SK-N-SH (cell line): ENCODE results near the gene PRICKLE2. TPM values are rescaled to one million over a fixed set of nuclear protein-coding genes. Genes with fewer than 3 reads are reported as not detected.

Experiments used
- CTCF ChIA-PET: fragments of 300-600, 350-600 bp; formaldehyde crosslinking; extraction: SDS; loops from one replicate; lab custom pipeline; 2021; lab: Yijun Ruan, JAX
- POLR2A ChIA-PET: fragments of 350-600 bp; sonication (Branson Sonifier 250); formaldehyde crosslinking; extraction: SDS; loops from one replicate; lab custom pipeline; 2020; ENCODE audit warnings: antibody characterized with exemption, inconsistent platforms; lab: Yijun Ruan, JAX
- DNase-seq: peaks from one replicate; pipeline ENCODE4 v3.0.0; 2012
- H2AFZ ChIP-seq: fragments of 200-600 bp; sonication (generic); 2 replicates; pipeline ENCODE4 v1.8.1; 2016; ENCODE audit warnings: antibody characterized with exemption, mild to moderate bottlenecking, low read depth
- H3F3A ChIP-seq: fragments of 200-600 bp; sonication (generic); replicated peaks from 2 replicates; pipeline ENCODE3; 2016; ENCODE audit warnings: antibody characterized with exemption, mild to moderate bottlenecking; ENCODE audit not compliant: insufficient read depth
- H3K27ac ChIP-seq, 2 experiments: fragments of 200-500 bp in 1 of 2; fragments of 200-600 bp in 1 of 2; sonication (Bioruptor generic) in 1 of 2; sonication (generic), shearing (Covaris generic) in 1 of 2; 2 replicates each; pipeline versions ENCODE4 v1.5.1 to v1.6.1; 2014 to 2016; ENCODE audit warnings: low read depth in 2 of 2, inconsistent platforms in 1 of 2, low read length in 1 of 2, mild to moderate bottlenecking in 1 of 2, mixed read lengths in 1 of 2
- H3K27me3 ChIP-seq: fragments of 200-600 bp; sonication (generic), shearing (Covaris generic); 2 replicates; pipeline ENCODE4 v1.6.1; 2016; ENCODE audit warnings: mixed run types; ENCODE audit not compliant: insufficient read depth
- H3K36me3 ChIP-seq, 2 experiments: fragments of 200-500 bp in 1 of 2; fragments of 200-600 bp in 1 of 2; sonication (Bioruptor generic) in 1 of 2; sonication (generic) in 1 of 2; replicated peaks in 1 of 2; 2 replicates each; pipeline versions ENCODE3 to v1.5.1; 2014 to 2016; ENCODE audit warnings: low read length in 1 of 2, mild to moderate bottlenecking in 1 of 2; ENCODE audit not compliant: insufficient read depth in 2 of 2, control insufficient read depth in 1 of 2
- H3K4me1 ChIP-seq, 2 experiments: fragments of 200-500 bp in 1 of 2; fragments of 200-600 bp in 1 of 2; sonication (Bioruptor generic) in 1 of 2; sonication (generic), shearing (Covaris generic) in 1 of 2; 2 replicates each; pipeline versions ENCODE4 v1.5.1 to v1.6.1; 2014 to 2016; ENCODE audit warnings: low read depth in 1 of 2, low read length in 1 of 2, mixed run types in 1 of 2; ENCODE audit not compliant: insufficient read depth in 2 of 2, control insufficient read depth in 1 of 2
- H3K4me2 ChIP-seq: fragments of 200-600 bp; sonication (generic), shearing (Covaris generic); 2 replicates; pipeline ENCODE4 v1.6.1; 2017; ENCODE audit warnings: mixed run types
- H3K4me3 ChIP-seq, 2 experiments: fragments of 200-500 bp in 1 of 2; fragments of 200-600 bp in 1 of 2; sonication (Bioruptor generic) in 1 of 2; sonication (generic), shearing (Covaris generic) in 1 of 2; 2 replicates each; pipeline versions ENCODE4 v1.5.1 to v1.8.1; 2014 to 2016; ENCODE audit warnings: low read depth in 2 of 2, inconsistent platforms in 1 of 2, low read length in 1 of 2, mild to moderate bottlenecking in 1 of 2, mixed read lengths in 1 of 2, moderate library complexity in 1 of 2
- H3K79me2 ChIP-seq: fragments of 200-600 bp; sonication (generic); 2 replicates; pipeline ENCODE4 v1.8.1; 2017; ENCODE audit warnings: mild to moderate bottlenecking; ENCODE audit not compliant: insufficient read depth
- H3K9ac ChIP-seq: fragments of 200-600 bp; sonication (generic); 2 replicates; pipeline ENCODE4 v1.6.1; 2017; ENCODE audit warnings: mixed run types
- H3K9me2 ChIP-seq: fragments of 200-600 bp; sonication (generic); 2 replicates; pipeline ENCODE4 v1.6.1; 2017; ENCODE audit warnings: mixed run types
- H3K9me3 ChIP-seq: fragments of 200-600 bp; sonication (generic); 2 replicates; pipeline ENCODE4 v1.6.1; 2017; ENCODE audit warnings: mixed run types, mild to moderate bottlenecking, moderate library complexity
- H4K20me1 ChIP-seq: fragments of 200-600 bp; sonication (generic); 2 replicates; pipeline ENCODE4 v1.6.1; 2017; ENCODE audit warnings: mild to moderate bottlenecking, mixed run types; ENCODE audit not compliant: insufficient read depth
- CHD2 ChIP-seq: fragments of 150-350 bp; IDR thresholded peaks from 2 replicates; pipeline ENCODE4 v1.6.1; 2018; ENCODE audit warnings: low read length; ENCODE audit not compliant: partially characterized antibody
- CTCF ChIP-seq: fragments of 200-600 bp; sonication (generic); IDR thresholded peaks from 2 replicates; pipeline ENCODE4 v1.6.1; 2017; ENCODE audit warnings: antibody characterized with exemption, mild to moderate bottlenecking, moderate library complexity
- EZH2phosphoT487 ChIP-seq: fragments of 200-600 bp; sonication (generic); IDR thresholded peaks from 2 replicates; pipeline ENCODE4 v1.6.1; 2017; ENCODE audit warnings: low read depth, mixed run types, mild to moderate bottlenecking, antibody characterized with exemption, moderate library complexity, borderline replicate concordance
- FOXJ3 ChIP-seq: sonication (generic); formaldehyde crosslinking; IDR thresholded peaks from 2 replicates; pipeline ENCODE4 v1.5.1; 2020; ENCODE audit warnings: mild to moderate bottlenecking, missing genetic modification reagents
- MEF2A ChIP-seq: IDR thresholded peaks from 2 replicates; pipeline ENCODE4 v1.4.0; 2012; ENCODE audit warnings: low read depth, borderline replicate concordance
- NRF1 ChIP-seq: IDR thresholded peaks from 2 replicates; pipeline ENCODE4 v1.6.1; 2012; ENCODE audit warnings: low read depth, mild to moderate bottlenecking, low read length
- POLR2AphosphoS5 ChIP-seq: IDR thresholded peaks from 2 replicates; pipeline ENCODE4 v1.6.1; 2012; ENCODE audit warnings: low read depth, low read length
- REST ChIP-seq: IDR thresholded peaks from 2 replicates; pipeline ENCODE4 v1.6.1; 2012; ENCODE audit warnings: mild to moderate bottlenecking, low read depth, low read length, moderate library complexity
- RFX5 ChIP-seq: IDR thresholded peaks from 2 replicates; pipeline ENCODE4 v1.6.1; 2012; ENCODE audit warnings: mild to moderate bottlenecking, improper control_type of control experiment, low read length
- RXRA ChIP-seq: IDR thresholded peaks from 2 replicates; pipeline ENCODE4 v1.4.0; 2012; ENCODE audit warnings: low read depth, mild to moderate bottlenecking, borderline replicate concordance
- SMC3 ChIP-seq: IDR thresholded peaks from 2 replicates; pipeline ENCODE4 v1.6.1; 2012; ENCODE audit warnings: low read depth, low read length, improper control_type of control experiment
- TEAD4 ChIP-seq: IDR thresholded peaks from 2 replicates; pipeline ENCODE4 v1.4.0; 2012; ENCODE audit warnings: mild to moderate bottlenecking, borderline replicate concordance; ENCODE audit not compliant: insufficient read depth
- USF2 ChIP-seq: fragments of 150-350 bp; IDR thresholded peaks from 2 replicates; pipeline ENCODE4 v1.6.1; 2017; ENCODE audit warnings: antibody characterized with exemption, low read length, low read depth, borderline replicate concordance
- ZBTB33 ChIP-seq: IDR thresholded peaks from 2 replicates; pipeline ENCODE4 v1.4.0; 2012; ENCODE audit warnings: low read depth, borderline replicate concordance
- WGBS: methylation state at CpG from one replicate; pipeline ENCODE4 v1.1.6; 2017; ENCODE audit warnings: low lambda C conversion rate; 5-methylcytosine and 5-hydroxymethylcytosine counted together
- polyA plus RNA-seq, 3 experiments: library from polyadenylated mRNA; depleted of rRNA; stranded (reverse); fragments of >200 nt; gene quantifications; 2 replicates each; pipeline ENCODE4 v1.2.3, GENCODE V29; 2012
- TF ChIP-seq, protein P1 (sequence below): IDR thresholded peaks from 2 replicates; pipeline ENCODE4 v1.4.0; 2012; ENCODE audit warnings: low read depth, borderline replicate concordance

Gene PRICKLE2
- polyA plus RNA-seq, 1 of the 3 experiments (the other 2 are of a cell fraction): 0.67 TPM

GRCh38 chr3:64078966-64079365 is 146.3 kb downstream of the PRICKLE2 start:
- Histone ChIP-seq H4K20me1 (no peaks in the 10 kb centered on the region), H3K4me2 (no peak overlapping the region), H3K79me2 (no peaks in the 10 kb centered on the region), H3K4me3 (no peak overlapping the region), H3K27ac (no peak overlapping the region), H3F3A (no peaks in the 10 kb centered on the region), H3K9me2 (no peaks in the 10 kb centered on the region), H3K27me3 (no peaks in the 10 kb centered on the region), H3K36me3 (no peaks in the 10 kb centered on the region), H3K9me3 (no peaks in the 10 kb centered on the region; the same call in 1 of the 2 replicates), H3K4me1 (peaks cover 0 to 2% of the 10 kb centered on the region in 2 experiments; a peak in 1 of 4 replicates), H2AFZ (no peak overlapping the region), H3K9ac (no peak overlapping the region)
- no peak for TF ChIP-seq EZH2phosphoT487
- TF ChIP-seq ZBTB33: no peak
- TF ChIP-seq CHD2: no peak
- no peak for TF ChIP-seq TEAD4
- no peak for TF ChIP-seq NRF1
- TF ChIP-seq USF2: no peak
- TF ChIP-seq RXRA: no peak
- TF ChIP-seq MEF2A: no peak
- TF ChIP-seq RFX5: no peak
- no peak for TF ChIP-seq SMC3
- no peak for TF ChIP-seq FOXJ3 (CRISPR knock-in tag)
- 76% methylated on average over 4 of the region's 4 CpGs for WGBS
- POLR2A ChIA-PET: no interaction called here
- CTCF ChIA-PET: interaction anchor here (1.5 to 3.2 kb wide), 3 partner anchors 10 to 48 kb away, joined by 3 to 9 read pairs (median 7); no protein-coding TSS in a partner anchor
- DNase-seq: no peak

- Histone ChIP-seq H2AFZ (no peak overlapping the region), H3K9me2 (no peaks in the 10 kb centered on the region), H3K27ac (no peak overlapping the region), H3K4me3 (no peak overlapping the region), H4K20me1 (no peaks in the 10 kb centered on the region), H3K4me1 (peaks cover 0 to 10% of the 10 kb centered on the region in 2 experiments; a peak in 2 of 4 replicates), H3F3A (no peaks in the 10 kb centered on the region), H3K79me2 (no peaks in the 10 kb centered on the region), H3K27me3 (no peaks in the 10 kb centered on the region), H3K9me3 (no peaks in the 10 kb centered on the region), H3K4me2 (no peak overlapping the region), H3K36me3 (peaks cover 0 to 5% of the 10 kb centered on the region in 2 experiments), H3K9ac (no peak overlapping the region)
- no peak for DNase-seq
- ChIA-PET POLR2A (no interaction called here), CTCF (no interaction called here)
- TF ChIP-seq, protein P1, sequence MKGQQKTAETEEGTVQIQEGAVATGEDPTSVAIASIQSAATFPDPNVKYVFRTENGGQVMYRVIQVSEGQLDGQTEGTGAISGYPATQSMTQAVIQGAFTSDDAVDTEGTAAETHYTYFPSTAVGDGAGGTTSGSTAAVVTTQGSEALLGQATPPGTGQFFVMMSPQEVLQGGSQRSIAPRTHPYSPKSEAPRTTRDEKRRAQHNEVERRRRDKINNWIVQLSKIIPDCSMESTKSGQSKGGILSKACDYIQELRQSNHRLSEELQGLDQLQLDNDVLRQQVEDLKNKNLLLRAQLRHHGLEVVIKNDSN: no peak
- TF ChIP-seq EZH2phosphoT487: no peak
- TF ChIP-seq RFX5: no peak
- no peak for TF ChIP-seq CTCF
- TF ChIP-seq REST: no peak
- TF ChIP-seq POLR2AphosphoS5: no peak
- 86% methylated on average over 6 of the region's 6 CpGs for WGBS
Measured at GRCh38 chr3:64074895-64075679, 150.2 kb downstream of the PRICKLE2 start.
